HG03060 (cell line): ENCODE data around the gene CHID1.

Source experiments
- ATAC-seq: cut with Tn5 transposase; IDR thresholded peaks from one replicate; pipeline ENCODE4 v1.9.1; 2021; ENCODE audit warnings: low read depth, moderate number of reproducible peaks; ENCODE audit not compliant: unreplicated experiment

The CHID1 gene

GRCh38 chr11:933142-933851, 22.7 kb upstream of the CHID1 start:
- no peak for ATAC-seq

GRCh38 chr11:932435-932834, 21.8 kb upstream of the CHID1 start:
- ATAC-seq = no peak

GRCh38 chr11:931385-931784, 20.8 kb upstream of the CHID1 start:
- no peak for ATAC-seq

GRCh38 chr11:929405-929804, 18.8 kb upstream of the CHID1 start:
- no peak for ATAC-seq

- ATAC-seq = no peak
These were observed 18.2 kb upstream of the CHID1 start for GRCh38 chr11:928786-929185.

- no peak for ATAC-seq
These were observed 17.3 kb upstream of the CHID1 start for GRCh38 chr11:927871-928270.

GRCh38 chr11:926341-926916, 15.8 kb upstream of the CHID1 start:
- ATAC-seq = no peak

GRCh38 chr11:925496-926301, 15.1 kb upstream of the CHID1 start, which contains the start of gene AP2A2:
Gene AP2A2 (plus strand): TSS chr11:925870. CDS start chr11:926022, 152 bp downstream.
- no peak for ATAC-seq

GRCh38 chr11:925158-925495, 14.5 kb upstream of the CHID1 start:
- no peak for ATAC-seq

GRCh38 chr11:924406-925157, 14.0 kb upstream of the CHID1 start:
- no peak for ATAC-seq

GRCh38 chr11:923691-924405, 13.2 kb upstream of the CHID1 start:
- no peak for ATAC-seq

- ATAC-seq = no peak
These were observed 11.5 kb upstream of the CHID1 start for GRCh38 chr11:921921-922678.

- no peak for ATAC-seq
These were observed 6.8 kb upstream of the CHID1 start for GRCh38 chr11:917426-917825.

GRCh38 chr11:914747-915501, 4.3 kb upstream of the CHID1 start:
- ATAC-seq = no peak

- no peak for ATAC-seq
These were observed 3.6 kb upstream of the CHID1 start for GRCh38 chr11:914204-914603.

- ATAC-seq = no peak
These were observed 2.4 kb upstream of the CHID1 start for GRCh38 chr11:913043-913442.

GRCh38 chr11:912266-912665, 1.7 kb upstream of the CHID1 start:
- ATAC-seq = no peak

- ATAC-seq = no peak
These were observed 1.2 kb upstream of the CHID1 start for GRCh38 chr11:911890-912219.
